Measurements from ENCODE around the gene CTNNAL1.

GRCh38 chr9:109005678-109006077 is 7.6 kb downstream of the CTNNAL1 start:
- TF ChIP-seq CTCF (IDR thresholded peaks at IDR 0.05; ENCODE audit: poor library complexity, severe bottlenecking), result no peak
- no peak for TF ChIP-seq POLR2AphosphoS5 (IDR thresholded peaks at IDR 0.05)
- no peak for TF ChIP-seq EP300 (conservative IDR thresholded peaks at IDR 0.05; ENCODE audit: poor library complexity, severe bottlenecking)
- no peak for TF ChIP-seq EZH2 (IDR thresholded peaks at IDR 0.05; ENCODE audit: borderline replicate concordance, insufficient read depth, low read length, poor library complexity, severe bottlenecking)
